ENCODE measurements around the gene OLIG1.

OLIG1 gene

GRCh38 chr21:33105088-33105487 is 35.1 kb downstream of the OLIG1 start:
- DNase-seq = no peak

GRCh38 chr21:33108228-33108627 is 38.3 kb downstream of the OLIG1 start:
- no peak for DNase-seq

GRCh38 chr21:33109574-33110339 is 39.8 kb downstream of the OLIG1 start:
- peak; percentile 57 for DNase-seq

GRCh38 chr21:33110340-33110715 is 40.4 kb downstream of the OLIG1 start:
- no peak for DNase-seq

GRCh38 chr21:33111577-33111976 is 41.6 kb downstream of the OLIG1 start:
- DNase-seq = no peak

GRCh38 chr21:33112151-33112550 is 42.2 kb downstream of the OLIG1 start:
- DNase-seq = no peak

- no peak for DNase-seq
Measured at GRCh38 chr21:33112681-33113080, 42.7 kb downstream of the OLIG1 start.

- no peak for DNase-seq
Measured at GRCh38 chr21:33113131-33113530, 43.2 kb downstream of the OLIG1 start.

- no peak for DNase-seq
Measured at GRCh38 chr21:33114276-33114675, 44.3 kb downstream of the OLIG1 start.

- no peak for DNase-seq
Measured at GRCh38 chr21:33115631-33116510, 45.9 kb downstream of the OLIG1 start.

GRCh38 chr21:33116676-33117075 is 46.7 kb downstream of the OLIG1 start:
- DNase-seq = no peak

- no peak for DNase-seq
Measured at GRCh38 chr21:33117101-33117888, 47.4 kb downstream of the OLIG1 start.
